Activated T-cell treated with anti-CD3 and anti-CD28 coated beads, Interleukin-2, amount 50 U/mL, for 1 hour (primary cell): ENCODE results near the gene GPR150.

ENCODE experiments used
- DNase-seq: peaks from one replicate; pipeline ENCODE4 v3.0.0-alpha.2; 2020

GPR150 gene

DNA sequence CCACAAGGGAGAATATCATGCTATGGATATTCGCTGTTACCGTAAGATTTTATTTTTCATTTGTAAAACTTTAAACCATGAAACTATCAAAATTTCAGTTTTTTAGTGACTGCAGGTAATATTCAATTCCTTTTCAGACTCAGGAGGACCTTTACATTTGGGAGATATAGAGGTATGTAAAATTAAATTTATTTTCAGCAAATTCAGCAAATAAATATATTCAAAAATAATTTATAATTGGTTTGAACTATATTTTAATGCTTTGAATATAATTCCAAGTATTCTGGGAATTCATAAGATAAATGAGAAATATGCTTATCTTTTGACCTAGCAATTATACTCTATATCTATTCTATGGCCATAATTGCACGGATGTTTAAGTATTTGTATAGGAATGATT, 34.3 kb downstream of the GPR150 start:
- DNase-seq, result no peak

DNA sequence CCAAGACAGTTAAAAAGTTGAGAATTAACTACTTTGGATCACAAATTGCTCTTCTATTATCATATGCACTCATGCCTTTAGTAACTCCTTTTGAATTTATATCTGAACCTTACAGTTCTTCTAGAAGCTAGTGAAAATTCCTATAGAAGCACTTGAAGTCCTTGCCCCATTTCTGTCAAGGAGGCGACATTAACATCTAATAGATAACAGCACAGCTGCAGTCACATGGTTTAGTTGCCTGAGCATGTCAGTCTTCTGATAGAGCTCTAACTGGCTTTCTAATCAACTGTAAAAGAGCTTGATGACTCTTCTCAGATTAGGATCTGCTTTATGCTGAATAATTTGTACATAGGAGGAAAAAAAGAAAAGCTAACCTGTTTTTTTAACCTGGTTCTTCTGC, 35.7 kb downstream of the GPR150 start:
- no peak for DNase-seq

DNA sequence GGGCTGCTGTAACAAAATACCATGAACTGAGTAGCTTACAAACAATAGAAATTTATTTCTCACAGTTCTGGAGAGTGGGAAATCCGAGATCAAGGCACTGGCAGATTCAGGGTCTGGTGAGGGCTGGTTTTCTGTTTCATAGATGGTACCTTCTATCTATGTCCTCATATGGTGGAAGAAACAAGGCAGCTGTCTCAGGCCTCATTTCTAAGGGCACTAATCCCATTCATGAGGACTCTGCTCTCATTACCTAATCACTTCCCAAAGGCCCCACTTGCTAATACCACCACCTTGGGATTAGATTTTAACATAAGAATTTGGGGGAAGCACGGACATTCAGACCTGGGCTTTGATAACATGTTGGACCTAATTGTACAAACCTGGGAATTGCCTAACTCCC, 40.2 kb downstream of the GPR150 start:
- DNase-seq, result no peak

DNA sequence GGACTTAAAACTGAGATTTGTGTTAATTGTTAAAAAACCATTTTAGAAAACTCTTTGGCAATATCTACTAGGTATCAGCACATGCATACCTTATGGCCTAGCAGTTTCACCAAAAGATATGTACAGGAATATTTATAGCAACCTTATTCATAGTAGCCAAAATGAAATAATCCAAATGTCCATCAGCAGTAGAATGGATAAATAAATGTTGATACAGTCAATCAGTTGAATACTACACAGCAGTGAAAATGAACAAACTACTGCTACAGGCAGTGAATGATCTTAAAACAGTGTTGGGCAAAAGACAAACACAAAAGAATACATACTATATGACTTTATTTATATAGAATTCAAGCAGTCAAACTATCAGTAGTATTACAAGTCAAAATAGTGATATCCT, 43.1 kb downstream of the GPR150 start:
- DNase-seq, result no peak

DNA sequence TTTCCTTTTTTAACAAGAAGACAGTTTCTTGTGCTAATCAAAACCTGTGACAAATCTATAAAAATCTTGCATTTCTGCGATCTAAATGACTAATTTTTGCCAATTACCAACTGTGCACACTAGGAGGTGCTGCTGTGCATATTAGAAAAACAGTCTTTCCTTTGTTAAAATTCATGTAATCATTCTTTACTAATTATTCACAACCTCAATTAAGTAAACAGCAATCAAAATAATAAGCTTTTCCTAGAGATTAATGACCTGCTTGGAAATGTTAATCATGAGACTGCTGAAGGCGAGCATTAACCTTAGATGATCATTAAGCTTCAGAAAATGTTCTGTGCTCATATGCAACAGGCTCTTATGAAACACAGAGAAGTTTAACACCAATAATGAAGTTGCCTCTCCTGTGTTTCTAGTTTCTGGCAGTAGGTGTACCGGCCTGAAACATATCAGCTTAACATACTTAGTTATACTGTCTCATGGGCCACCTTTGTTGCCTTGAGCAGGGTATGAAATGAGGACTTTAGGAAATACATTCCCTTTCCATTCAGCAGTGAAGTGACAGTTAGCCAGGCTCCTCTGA, 44.4 kb downstream of the GPR150 start:
- no peak for DNase-seq

DNA sequence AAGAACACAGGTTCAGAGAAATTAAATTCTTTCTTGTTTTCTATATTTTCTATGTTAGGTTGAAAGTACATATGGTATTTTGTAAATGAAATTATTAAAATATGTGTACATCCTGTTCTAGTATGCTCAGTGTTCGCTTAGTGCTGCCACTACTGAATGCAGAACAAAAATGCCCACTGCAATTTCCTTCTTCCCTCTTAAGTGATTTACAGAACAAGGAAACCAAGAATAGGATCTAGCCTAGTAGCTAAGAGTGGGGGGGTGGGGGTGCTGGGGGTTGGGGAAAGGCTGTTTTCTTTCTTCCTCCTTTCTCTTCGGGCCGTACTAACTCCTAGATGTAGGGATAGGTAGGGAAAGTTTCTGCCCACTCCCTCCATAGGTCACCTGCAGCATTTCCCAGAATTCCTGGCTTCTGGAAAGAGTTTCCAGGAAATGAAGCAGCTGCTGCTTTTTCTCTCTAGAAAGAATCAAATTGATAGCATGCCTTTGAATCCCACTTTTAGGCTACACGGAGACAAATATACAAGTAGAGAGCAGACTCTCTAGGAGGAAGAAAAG, 47.3 kb downstream of the GPR150 start:
- DNase-seq, result no peak

DNA sequence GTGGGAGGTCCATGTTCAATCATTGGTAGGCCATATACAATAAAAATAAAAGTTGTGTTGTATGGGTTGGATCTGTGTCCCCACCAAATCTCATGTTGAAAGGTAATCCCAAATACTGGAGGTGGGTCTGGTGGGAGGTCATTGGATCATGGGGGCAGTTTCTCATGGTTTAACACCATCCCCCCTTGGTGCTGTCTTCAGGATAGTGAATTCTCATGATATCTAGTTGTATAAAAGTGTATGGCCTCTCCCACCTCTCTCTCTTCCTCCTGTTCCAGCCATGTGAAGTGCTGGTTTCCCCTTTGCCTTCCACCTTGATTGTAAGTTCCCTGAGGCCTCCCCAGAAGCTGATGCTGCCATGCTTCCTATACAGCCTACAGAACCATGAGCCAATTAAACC, 47.8 kb downstream of the GPR150 start:
- no peak for DNase-seq

DNA sequence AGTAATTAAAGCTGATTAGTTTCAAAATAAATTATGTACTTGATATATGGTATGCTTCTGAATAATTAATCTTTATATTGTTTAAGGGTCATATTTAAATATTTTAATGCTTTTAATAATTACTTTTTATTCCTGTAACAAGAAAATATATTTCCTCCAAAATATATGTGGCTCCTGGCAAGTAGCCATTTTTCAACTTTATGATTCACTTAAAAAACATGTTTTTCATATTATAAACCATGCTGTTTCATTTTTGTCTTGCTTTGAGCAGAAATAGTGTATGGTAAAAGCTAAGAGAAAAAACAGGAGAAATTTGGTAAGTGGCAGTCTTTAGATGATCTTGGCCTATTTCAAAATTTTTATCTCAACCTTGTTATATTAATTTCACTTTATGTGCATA, 48.3 kb downstream of the GPR150 start:
- DNase-seq, result no peak

DNA sequence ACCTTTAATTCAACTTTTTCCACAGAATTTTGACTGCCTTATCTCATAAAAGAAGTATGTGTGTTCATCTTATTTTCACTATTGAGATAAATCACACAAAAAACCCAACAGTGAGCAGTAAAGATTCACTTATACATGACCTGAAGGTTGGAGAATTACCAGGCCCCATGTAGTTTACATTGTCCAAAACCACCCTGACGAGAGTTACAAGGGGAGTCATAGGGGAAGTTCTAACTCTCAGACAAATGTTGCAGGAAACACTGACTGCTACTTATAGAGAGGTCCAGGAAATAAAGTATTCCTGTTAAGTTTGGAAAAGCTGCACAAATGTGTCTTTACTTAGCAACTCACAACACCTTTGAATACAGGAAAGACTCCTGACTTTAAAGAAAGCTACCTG, 48.8 kb downstream of the GPR150 start:
- DNase-seq, result no peak

DNA sequence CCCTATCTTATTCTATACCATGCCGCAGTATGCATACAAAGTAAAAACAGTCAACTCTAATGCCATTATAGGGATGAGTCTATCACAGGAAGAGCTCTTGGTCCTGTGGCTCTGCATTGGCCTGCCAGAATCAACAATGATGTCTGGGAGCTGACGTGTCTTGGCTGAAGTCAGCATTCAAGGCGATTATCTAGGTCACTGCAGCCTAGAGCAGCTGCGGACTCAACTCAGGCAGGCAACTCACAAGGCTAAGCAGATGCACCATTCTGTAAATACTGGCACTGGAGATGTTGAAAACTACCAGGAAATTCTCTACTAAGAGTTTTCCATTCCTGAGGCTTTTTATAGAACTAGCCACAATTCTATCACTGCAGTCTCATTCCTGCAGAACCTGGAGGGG, 49.7 kb downstream of the GPR150 start:
- DNase-seq, result no peak

DNA sequence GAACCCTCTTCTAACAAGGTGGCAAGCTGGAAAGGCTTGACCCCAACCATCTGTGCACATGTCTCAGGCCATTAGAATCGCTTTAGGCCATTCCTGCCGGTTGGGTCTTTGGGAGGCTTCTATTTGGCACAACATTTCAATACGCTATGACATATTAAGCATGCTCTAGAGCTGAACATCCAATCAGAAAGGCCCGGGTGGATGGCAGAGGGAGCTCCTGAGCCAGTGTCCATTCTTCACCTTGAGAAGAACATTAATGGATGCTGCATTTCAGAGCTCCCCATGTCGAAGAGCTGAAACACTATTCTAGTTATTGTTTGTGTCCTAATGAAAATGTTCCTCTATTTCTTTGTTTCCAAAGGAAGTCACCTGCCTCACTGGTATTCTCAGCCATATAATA, 50.1 kb downstream of the GPR150 start:
- DNase-seq, result no peak

DNA sequence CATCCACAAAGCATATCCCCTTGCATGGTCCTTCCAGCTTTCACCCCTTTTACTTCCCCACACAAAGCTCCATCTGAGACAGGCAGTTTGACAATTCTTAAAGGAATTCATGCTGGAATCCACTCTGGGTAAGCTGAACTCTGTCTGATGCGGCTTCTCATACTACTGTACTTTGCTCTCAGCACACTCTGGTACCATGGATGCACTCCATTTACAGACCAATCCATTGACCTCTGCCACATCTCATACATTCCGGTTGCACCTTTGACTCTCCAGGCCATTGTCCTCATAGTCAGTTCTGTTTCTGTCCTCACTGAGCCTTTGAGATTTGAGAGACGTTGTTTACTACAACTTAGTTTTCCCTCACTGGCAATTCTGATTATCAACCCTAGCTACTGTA, 50.7 kb downstream of the GPR150 start:
- no peak for DNase-seq
